PC-9 (cell line): Measurements from ENCODE around the gene KLHDC7B. TPM values are rescaled to one million over a fixed set of nuclear protein-coding genes. Genes with fewer than 3 reads are reported as not detected.

ENCODE experiments used
- BruUV-seq: library from RNA; stranded (reverse); fragments of 400-500 nt; replicated peaks from 2 replicates; lab custom pipeline; 2021; lab: Mats Ljungman, UMichigan
- CTCF ChIA-PET: fragments of 300-600 bp; sonication (Branson Sonifier 250); formaldehyde crosslinking; loops from one replicate; lab custom pipeline; 2022; ENCODE audit warnings: antibody characterized with exemption; lab: Charles Lee
- POLR2A ChIA-PET: fragments of 300-600 bp; sonication (Branson Sonifier 250); formaldehyde crosslinking; loops from one replicate; lab custom pipeline; 2022; ENCODE audit warnings: antibody characterized with exemption; ENCODE audit not compliant: unreplicated experiment; lab: Charles Lee
- DNase-seq, 2 experiments: peaks; one replicate each; pipeline versions ENCODE4 v3.0.0 to v3.0.0-alpha.2; 2015 to 2022; ENCODE audit warnings: mixed read lengths in 1 of 2
- H2AFZ ChIP-seq: fragments of 200-600 bp; sonication (generic); 2 replicates; pipeline ENCODE4 v1.8.1; 2017; ENCODE audit warnings: antibody characterized with exemption
- H3F3A ChIP-seq: fragments of 200-600 bp; sonication (generic); 2 replicates; pipeline ENCODE4 v1.8.1; 2017; ENCODE audit warnings: antibody characterized with exemption, mild to moderate bottlenecking, low read depth; ENCODE audit not compliant: insufficient read depth
- H3K27ac ChIP-seq: fragments of 200-600 bp; sonication (generic); 2 replicates; pipeline ENCODE4 v1.6.1; 2016; ENCODE audit warnings: mixed run types
- H3K27me3 ChIP-seq: fragments of 200-600 bp; sonication (generic); 2 replicates; pipeline ENCODE4 v1.6.1; 2016; ENCODE audit warnings: low read depth, mixed run types; ENCODE audit not compliant: insufficient read depth
- H3K36me3 ChIP-seq: fragments of 200-600 bp; sonication (generic); 2 replicates; pipeline ENCODE4 v1.6.1; 2016; ENCODE audit warnings: low read depth, mixed run types
- H3K4me1 ChIP-seq: fragments of 200-600 bp; sonication (generic); replicated peaks from 2 replicates; pipeline ENCODE4 v1.6.1; 2016; ENCODE audit warnings: mixed run types; ENCODE audit not compliant: insufficient read depth
- H3K4me2 ChIP-seq: fragments of 200-600 bp; sonication (generic); 2 replicates; pipeline ENCODE4 v1.6.1; 2017; ENCODE audit warnings: mixed run types
- H3K4me3 ChIP-seq: fragments of 200-600 bp; sonication (generic); 2 replicates; pipeline ENCODE4 v1.6.1; 2016; ENCODE audit warnings: mixed run types
- H3K79me2 ChIP-seq: fragments of 200-600 bp; sonication (generic); 2 replicates; pipeline ENCODE4 v1.6.1; 2017; ENCODE audit warnings: low read depth, mixed run types
- H3K9me2 ChIP-seq: fragments of 200-600 bp; sonication (generic); 2 replicates; pipeline ENCODE4 v1.8.1; 2017; ENCODE audit warnings: mild to moderate bottlenecking; ENCODE audit not compliant: insufficient read depth
- H3K9me3 ChIP-seq: fragments of 200-600 bp; sonication (generic); 2 replicates; pipeline ENCODE4 v1.8.1; 2016; ENCODE audit warnings: low read depth; ENCODE audit not compliant: insufficient read depth
- H4K20me1 ChIP-seq: fragments of 200-600 bp; sonication (generic); 2 replicates; pipeline ENCODE4 v1.8.1; 2017; ENCODE audit not compliant: insufficient read depth
- EZH2 ChIP-seq: fragments of 200-600 bp; sonication (generic); IDR thresholded peaks from 2 replicates; pipeline ENCODE4 v1.8.0; 2017; ENCODE audit warnings: antibody characterized with exemption, low read depth
- intact Hi-C: fragments of 100-400 bp; cut with micrococcal nuclease; formaldehyde crosslinking; loops from one replicate; pipeline ENCODE4 v1.10.0; 2022; ENCODE audit not compliant: unreplicated experiment
- total RNA-seq: library from RNA; stranded (reverse); gene quantifications from 2 replicates; pipeline ENCODE4 v1.2.3, GENCODE V29; 2021
- TF ChIP-seq, protein P1 (sequence below): fragments of 200-600 bp; sonication (generic); conservative IDR thresholded peaks from 2 replicates; pipeline ENCODE4 v1.6.1; 2017; ENCODE audit warnings: mixed run types, antibody characterized with exemption, mild to moderate bottlenecking, moderate library complexity

The KLHDC7B gene
- total RNA-seq, 1 experiment from 2014 or later: 0.72 TPM

DNA sequence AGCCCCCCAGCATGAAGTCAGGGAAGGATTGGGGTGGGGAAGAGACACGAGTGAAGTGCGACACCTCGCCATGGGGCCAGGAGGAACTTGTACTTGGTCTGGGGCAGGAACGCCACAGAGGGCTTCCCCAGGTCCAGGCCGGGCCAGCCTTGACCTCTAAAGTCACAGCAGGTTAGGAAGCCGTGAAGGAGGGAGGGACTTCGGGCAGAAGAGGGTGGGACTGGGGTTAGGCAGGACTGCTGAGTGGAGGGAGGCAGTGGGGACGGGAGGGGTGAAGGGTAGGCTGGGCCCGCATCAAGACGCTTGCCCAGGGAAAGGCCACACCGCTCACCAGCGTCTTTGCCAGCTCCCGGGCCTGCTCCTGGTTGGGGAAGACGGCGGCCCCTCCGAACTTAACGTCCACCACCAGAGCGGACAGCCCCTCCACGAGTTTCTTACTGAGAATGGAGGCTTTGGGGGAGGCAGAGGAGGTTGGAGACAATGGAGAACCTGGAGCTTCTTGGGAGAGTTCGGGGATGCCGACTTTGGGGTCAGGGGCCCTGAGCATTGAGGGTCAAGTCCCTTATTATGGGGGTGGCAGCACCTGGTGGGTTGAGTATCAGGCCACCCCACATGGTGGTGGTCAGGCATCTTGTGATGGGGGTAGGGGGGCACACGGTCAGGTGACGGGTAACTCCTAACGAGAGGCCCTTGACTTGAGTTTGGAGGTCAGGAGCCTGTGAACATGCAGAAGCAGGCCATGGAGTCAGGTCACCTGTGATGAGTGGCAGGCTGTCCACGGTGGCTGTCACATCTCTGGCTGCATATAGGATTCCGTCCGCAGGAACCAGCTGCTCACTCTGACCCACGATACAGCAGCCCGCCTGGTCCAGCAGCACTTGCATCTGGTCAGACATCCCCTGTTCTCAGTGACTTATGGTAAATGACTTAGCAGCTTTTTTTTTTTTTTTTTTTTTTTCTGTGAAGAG is 18.6 kb upstream of the KLHDC7B start:
- intact Hi-C loops: loop anchor here (2.0 kb wide), 2 partner anchors 56 to 94 kb away; partner anchors contain the start of gene CHKB
- peak overlapping the region; percentile 56 for H3K27ac ChIP-seq
- TF ChIP-seq EZH2: no peak
- TF ChIP-seq, protein P1, sequence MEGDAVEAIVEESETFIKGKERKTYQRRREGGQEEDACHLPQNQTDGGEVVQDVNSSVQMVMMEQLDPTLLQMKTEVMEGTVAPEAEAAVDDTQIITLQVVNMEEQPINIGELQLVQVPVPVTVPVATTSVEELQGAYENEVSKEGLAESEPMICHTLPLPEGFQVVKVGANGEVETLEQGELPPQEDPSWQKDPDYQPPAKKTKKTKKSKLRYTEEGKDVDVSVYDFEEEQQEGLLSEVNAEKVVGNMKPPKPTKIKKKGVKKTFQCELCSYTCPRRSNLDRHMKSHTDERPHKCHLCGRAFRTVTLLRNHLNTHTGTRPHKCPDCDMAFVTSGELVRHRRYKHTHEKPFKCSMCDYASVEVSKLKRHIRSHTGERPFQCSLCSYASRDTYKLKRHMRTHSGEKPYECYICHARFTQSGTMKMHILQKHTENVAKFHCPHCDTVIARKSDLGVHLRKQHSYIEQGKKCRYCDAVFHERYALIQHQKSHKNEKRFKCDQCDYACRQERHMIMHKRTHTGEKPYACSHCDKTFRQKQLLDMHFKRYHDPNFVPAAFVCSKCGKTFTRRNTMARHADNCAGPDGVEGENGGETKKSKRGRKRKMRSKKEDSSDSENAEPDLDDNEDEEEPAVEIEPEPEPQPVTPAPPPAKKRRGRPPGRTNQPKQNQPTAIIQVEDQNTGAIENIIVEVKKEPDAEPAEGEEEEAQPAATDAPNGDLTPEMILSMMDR: no peak
- peaks cover 64% of the 10 kb centered on the region for H3F3A ChIP-seq
- no peaks in the 10 kb centered on the region for H3K9me2 ChIP-seq
- peaks cover 23% of the 10 kb centered on the region for H3K4me1 ChIP-seq
- CTCF ChIA-PET: interaction anchor here (0.6 kb wide), 3 partner anchors 56 to 378 kb away, joined by 4 to 9 read pairs (median 5); no protein-coding TSS in a partner anchor
- no TSS peak for BruUV-seq
- H3K27me3 ChIP-seq: no peaks in the 10 kb centered on the region
- no peaks in the 10 kb centered on the region for H3K9me3 ChIP-seq
- peaks cover 23% of the 10 kb centered on the region for H3K79me2 ChIP-seq
- DNase-seq: peak; percentile 75 to 77
- peaks cover 5% of the 10 kb centered on the region for H3K36me3 ChIP-seq
- POLR2A ChIA-PET: no interaction called here
- peak overlapping the region; percentile 96 for H3K4me3 ChIP-seq
- H3K4me2 ChIP-seq: peak overlapping the region; percentile 94
- H2AFZ ChIP-seq: peak overlapping the region; percentile 85
- peaks cover 24% of the 10 kb centered on the region for H4K20me1 ChIP-seq

GRCh38 chr22:50527921-50528681 is 17.6 kb upstream of the KLHDC7B start:
- no peak overlapping the region for H2AFZ ChIP-seq
- no peak overlapping the region for H3K27ac ChIP-seq
- no peak overlapping the region for H3K4me3 ChIP-seq
- H3K27me3 ChIP-seq: no peaks in the 10 kb centered on the region
- no peak for DNase-seq
- H3K4me1 ChIP-seq: peaks cover 30% of the 10 kb centered on the region
- H3K4me2 ChIP-seq: peak overlapping the region; percentile 94; the same call in 1 of the 2 replicates
- BruUV-seq: no TSS peak
- no peaks in the 10 kb centered on the region for H3K9me2 ChIP-seq
- no peaks in the 10 kb centered on the region for H3K9me3 ChIP-seq
- TF ChIP-seq, protein P1: no peak
- no peak for TF ChIP-seq EZH2
- peaks cover 16% of the 10 kb centered on the region for H4K20me1 ChIP-seq
- intact Hi-C loops: loop anchor here (2.0 kb wide), 2 partner anchors 55 to 93 kb away; partner anchors contain the start of gene CHKB
- H3K79me2 ChIP-seq: peaks cover 16% of the 10 kb centered on the region
- CTCF ChIA-PET: no interaction called here
- peaks cover 5% of the 10 kb centered on the region for H3K36me3 ChIP-seq
- peaks cover 69% of the 10 kb centered on the region for H3F3A ChIP-seq
- POLR2A ChIA-PET: interaction anchor here (0.6 kb wide), 1 partner anchor 58 kb away, joined by 4 read pairs; no protein-coding TSS in a partner anchor
